LNCAP (cell line): ENCODE data around the gene CNPPD1.

Experiments used
- CTCF ChIP-seq: fragments of 450-650 bp; IDR thresholded peaks from 2 replicates; pipeline ENCODE4 v1.5.1; 2017; ENCODE audit warnings: mild to moderate bottlenecking

Gene CNPPD1

GRCh38 chr2:219206328-219207133, 29.8 kb upstream of the CNPPD1 start, which contains the start of gene ZFAND2B:
Gene ZFAND2B (plus strand): TSS chr2:219206782. CDS start chr2:219206988, 206 bp downstream.
- TF ChIP-seq CTCF = no peak

- no peak for TF ChIP-seq CTCF
Observed at GRCh38 chr2:219205981-219206327, 29.2 kb upstream of the CNPPD1 start.

GRCh38 chr2:219205165-219205538, 28.4 kb upstream of the CNPPD1 start:
- TF ChIP-seq CTCF = no peak

- no peak for TF ChIP-seq CTCF
Observed at GRCh38 chr2:219204425-219205164, 27.9 kb upstream of the CNPPD1 start.

GRCh38 chr2:219199470-219200211, 22.9 kb upstream of the CNPPD1 start:
- no peak for TF ChIP-seq CTCF

- TF ChIP-seq CTCF = no peak
Observed at GRCh38 chr2:219198974-219199373, 22.2 kb upstream of the CNPPD1 start.

GRCh38 chr2:219197388-219197787, 20.7 kb upstream of the CNPPD1 start:
- no peak for TF ChIP-seq CTCF
